ENCODE data around the gene GAL3ST1.

The GAL3ST1 gene

DNA sequence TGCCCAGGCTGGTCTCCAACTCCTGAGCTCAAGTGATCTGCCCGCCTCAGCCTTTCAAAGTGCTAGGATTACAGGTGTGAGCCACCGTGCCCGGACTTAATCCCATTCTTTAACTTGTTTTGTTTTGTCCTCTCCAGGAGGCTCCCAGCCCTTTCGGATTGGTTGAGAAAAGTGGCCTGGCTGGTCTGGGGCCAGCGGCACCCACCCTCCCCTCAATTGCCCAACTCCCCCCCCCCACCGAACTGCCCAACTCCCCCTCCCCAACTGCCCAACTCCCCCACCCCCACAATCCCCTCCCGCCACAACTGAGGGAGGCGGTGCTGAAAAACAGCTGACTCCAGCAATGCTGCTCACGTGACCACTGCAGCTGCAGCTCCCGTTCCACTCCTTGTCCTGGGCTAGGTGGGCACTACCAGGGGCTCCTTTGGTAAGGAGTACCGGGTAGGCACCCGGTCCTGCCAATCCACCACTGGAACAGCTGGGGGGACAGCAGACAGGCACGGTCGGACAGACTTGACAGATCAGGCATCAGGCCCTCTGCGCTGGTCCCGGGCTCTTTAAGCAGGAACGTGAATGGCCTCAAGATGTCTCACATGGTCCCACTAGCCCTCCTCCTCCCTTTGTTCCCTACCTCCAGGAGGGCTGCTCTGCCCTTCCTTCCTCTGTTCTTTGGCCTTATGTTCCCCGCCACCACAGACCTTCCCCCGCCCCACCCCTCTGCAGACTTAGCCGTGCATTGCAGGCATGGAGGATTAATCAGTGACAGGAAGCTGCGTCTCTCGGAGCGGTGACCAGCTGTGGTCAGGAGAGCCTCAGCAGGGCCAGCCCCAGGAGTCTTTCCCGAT is 32.2 kb upstream of the GAL3ST1 start, which contains the start of gene TCN2:
Gene TCN2 (plus strand): TSS at position 720 of the 845 bp plus-strand sequence. CDS start 158 bp downstream, outside the sequence.
- H3K79me2 ChIP-seq (ENCODE audit: control insufficient read depth, insufficient read depth, low read length, poor library complexity): peaks cover 2% of the 10 kb centered on the region
- H4K91ac ChIP-seq (ENCODE audit: low read depth, low read length): peak within 1 kb of the TSS; percentile 91
- peak within 1 kb of the TSS; percentile 79 for H2BK120ac ChIP-seq (ENCODE audit: insufficient read depth, low read length, poor library complexity)
- peaks cover 9 to 13% of the 10 kb centered on the region in 2 experiments for H3K4me1 ChIP-seq (ENCODE audit: control insufficient read depth in 1 of 2, insufficient read depth in 2 of 2, low read length in 2 of 2)
- peak within 1 kb of the TSS; percentile 78 for H3K4ac ChIP-seq (ENCODE audit: low read depth, low read length)
- peak within 1 kb of the TSS; percentile 95 for H4K8ac ChIP-seq (ENCODE audit: low read depth, low read length)
- H3K4me3 ChIP-seq (ENCODE audit: low read depth, low read length): peak within 1 kb of the TSS; percentile 72
- H3K18ac ChIP-seq (ENCODE audit: low read length): peak within 1 kb of the TSS; percentile 89
- H3K14ac ChIP-seq (ENCODE audit: low read length): peak within 1 kb of the TSS; percentile 85
- H3K23ac ChIP-seq (ENCODE audit: low read length): no peak within 1 kb of the TSS
- peak in 1 of 2 donors; percentile 40 for DNase-seq
- no peaks in the 10 kb centered on the region for H3K27me3 ChIP-seq (ENCODE audit: insufficient read depth, low read length)
- no CpG with 5 or more reads among the region's 24 CpGs for WGBS (ENCODE audit: extremely low coverage, insufficient coverage, insufficient read length)
- peak within 1 kb of the TSS; percentile 99 for H2AFZ ChIP-seq (ENCODE audit: insufficient read depth, low read length, poor library complexity)
- H4K12ac ChIP-seq (ENCODE audit: low read depth, low read length): peak within 1 kb of the TSS; percentile 75
- H3K4me2 ChIP-seq (ENCODE audit: low read length): peak within 1 kb of the TSS; percentile 98
- H2AK5ac ChIP-seq (ENCODE audit: low read length): no peak within 1 kb of the TSS
- peak within 1 kb of the TSS; percentile 54 for H2BK5ac ChIP-seq (ENCODE audit: low read depth, low read length, poor library complexity)
- H3K79me1 ChIP-seq (ENCODE audit: low read length): peaks cover 7% of the 10 kb centered on the region
- peak within 1 kb of the TSS; percentile 46 for H2BK12ac ChIP-seq (ENCODE audit: low read length)
- peak within 1 kb of the TSS; percentile 66 for H3K27ac ChIP-seq (ENCODE audit: low read depth, low read length)
- H3K9ac ChIP-seq (ENCODE audit: low read length): peak within 1 kb of the TSS; percentile 82
- no peaks in the 10 kb centered on the region for H3K9me3 ChIP-seq (ENCODE audit: insufficient read depth, low read depth, low read length)
- H3K36me3 ChIP-seq (ENCODE audit: control insufficient read depth in 1 of 2, insufficient read depth in 2 of 2, low read length in 2 of 2): no peaks in the 10 kb centered on the region

DNA sequence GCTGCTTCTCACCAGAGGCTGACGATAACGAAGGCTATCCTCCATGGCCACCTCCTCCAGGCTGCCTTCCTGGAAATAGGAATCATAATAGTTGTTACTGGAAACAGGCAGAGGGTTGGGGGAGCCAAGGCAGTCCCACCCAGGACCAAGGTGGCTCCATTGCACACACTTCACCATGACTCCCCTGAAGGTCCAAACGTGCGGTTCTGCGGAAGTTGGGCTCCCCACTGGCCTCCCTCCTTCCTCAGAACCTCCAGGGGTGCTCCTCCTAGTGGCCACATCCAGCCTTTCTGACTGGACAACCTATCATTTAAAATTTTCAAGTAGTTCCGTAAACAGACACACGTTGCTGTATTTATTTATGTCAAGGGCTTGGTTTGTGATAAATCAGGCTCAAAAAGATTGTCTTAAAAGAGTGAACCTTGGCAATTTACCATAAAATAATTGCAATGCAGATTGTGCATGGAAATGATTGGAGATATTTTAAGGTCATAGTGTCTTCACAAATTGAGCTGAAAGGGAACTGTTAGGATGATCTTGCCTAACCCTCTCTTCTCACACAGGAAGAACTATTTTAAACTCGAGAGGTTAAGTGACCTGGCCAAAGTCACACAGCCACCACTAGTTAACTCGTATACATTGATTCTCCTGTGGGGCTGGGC is 31.1 kb upstream of the GAL3ST1 start:
- no CpG with 5 or more reads among the region's 9 CpGs for WGBS (ENCODE audit: extremely low coverage, insufficient coverage, insufficient read length)
- Histone ChIP-seq H2BK120ac (ENCODE audit: insufficient read depth, low read length, poor library complexity) (no peak overlapping the region), H3K4me3 (ENCODE audit: low read depth, low read length) (no peak overlapping the region), H2BK12ac (ENCODE audit: low read length) (no peak overlapping the region), H3K4me2 (ENCODE audit: low read length) (peak overlapping the region; percentile 62), H3K9ac (ENCODE audit: low read length) (no peak overlapping the region), H2BK5ac (ENCODE audit: low read depth, low read length, poor library complexity) (no peak overlapping the region), H3K36me3 (ENCODE audit: control insufficient read depth in 1 of 2, insufficient read depth in 2 of 2, low read length in 2 of 2) (no peaks in the 10 kb centered on the region), H4K91ac (ENCODE audit: low read depth, low read length) (no peak overlapping the region), H3K14ac (ENCODE audit: low read length) (no peak overlapping the region), H3K9me3 (ENCODE audit: insufficient read depth, low read depth, low read length) (no peaks in the 10 kb centered on the region), H4K12ac (ENCODE audit: low read depth, low read length) (no peak overlapping the region), H3K27me3 (ENCODE audit: insufficient read depth, low read length) (no peaks in the 10 kb centered on the region), H2AFZ (ENCODE audit: insufficient read depth, low read length, poor library complexity) (peak overlapping the region; percentile 60), H2AK5ac (ENCODE audit: low read length) (no peak overlapping the region), H3K23ac (ENCODE audit: low read length) (no peak overlapping the region), H3K79me1 (ENCODE audit: low read length) (peaks cover 7% of the 10 kb centered on the region), H3K27ac (ENCODE audit: low read depth, low read length) (no peak overlapping the region), H3K4me1 (ENCODE audit: control insufficient read depth in 1 of 2, insufficient read depth in 2 of 2, low read length in 2 of 2) (peaks cover 9 to 13% of the 10 kb centered on the region in 2 experiments), H3K18ac (ENCODE audit: low read length) (no peak overlapping the region), H4K8ac (ENCODE audit: low read depth, low read length) (peak overlapping the region; percentile 82), H3K4ac (ENCODE audit: low read depth, low read length) (no peak overlapping the region), H3K79me2 (ENCODE audit: control insufficient read depth, insufficient read depth, low read length, poor library complexity) (peaks cover 2% of the 10 kb centered on the region)
- DNase-seq: peak in 1 of 2 donors; percentile 62

DNA sequence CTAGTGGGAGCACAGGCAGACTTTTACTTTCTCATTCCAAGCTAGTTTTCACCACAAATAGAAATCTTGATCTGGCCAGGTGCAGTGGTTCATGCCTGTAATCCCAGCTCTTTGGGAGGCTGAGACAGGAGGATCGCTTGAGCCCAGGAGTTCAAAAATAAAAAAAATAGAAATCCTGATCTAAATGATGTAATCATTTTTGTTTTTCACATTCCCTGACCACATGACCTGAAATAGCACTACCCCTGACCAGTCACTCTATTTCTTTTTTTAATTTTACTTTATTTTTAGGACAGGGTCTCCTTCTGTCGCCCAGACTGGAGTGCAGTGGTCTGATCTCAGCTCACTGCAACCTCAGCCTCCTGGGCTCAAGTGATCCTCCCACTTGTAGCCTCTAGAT is 30.3 kb upstream of the GAL3ST1 start:
- no peak overlapping the region for H3K4ac ChIP-seq (ENCODE audit: low read depth, low read length)
- H3K14ac ChIP-seq (ENCODE audit: low read length): no peak overlapping the region
- no peak overlapping the region for H4K12ac ChIP-seq (ENCODE audit: low read depth, low read length)
- H3K4me1 ChIP-seq (ENCODE audit: control insufficient read depth in 1 of 2, insufficient read depth in 2 of 2, low read length in 2 of 2): peaks cover 9 to 11% of the 10 kb centered on the region in 2 experiments
- no peak overlapping the region for H3K23ac ChIP-seq (ENCODE audit: low read length)
- H3K36me3 ChIP-seq (ENCODE audit: control insufficient read depth in 1 of 2, insufficient read depth in 2 of 2, low read length in 2 of 2): no peaks in the 10 kb centered on the region
- peaks cover 7% of the 10 kb centered on the region for H3K79me1 ChIP-seq (ENCODE audit: low read length)
- peaks cover 2% of the 10 kb centered on the region for H3K79me2 ChIP-seq (ENCODE audit: control insufficient read depth, insufficient read depth, low read length, poor library complexity)
- no peak overlapping the region for H4K91ac ChIP-seq (ENCODE audit: low read depth, low read length)
- H2BK120ac ChIP-seq (ENCODE audit: insufficient read depth, low read length, poor library complexity): no peak overlapping the region
- no peak for DNase-seq
- no peak overlapping the region for H3K4me3 ChIP-seq (ENCODE audit: low read depth, low read length)
- no CpG with 5 or more reads among the region's 2 CpGs for WGBS (ENCODE audit: extremely low coverage, insufficient coverage, insufficient read length)
- no peaks in the 10 kb centered on the region for H3K9me3 ChIP-seq (ENCODE audit: insufficient read depth, low read depth, low read length)
- H3K27ac ChIP-seq (ENCODE audit: low read depth, low read length): no peak overlapping the region
- H3K27me3 ChIP-seq (ENCODE audit: insufficient read depth, low read length): no peaks in the 10 kb centered on the region
- no peak overlapping the region for H2AK5ac ChIP-seq (ENCODE audit: low read length)
- H3K4me2 ChIP-seq (ENCODE audit: low read length): no peak overlapping the region
- H2AFZ ChIP-seq (ENCODE audit: insufficient read depth, low read length, poor library complexity): no peak overlapping the region
- H3K18ac ChIP-seq (ENCODE audit: low read length): no peak overlapping the region
- no peak overlapping the region for H4K8ac ChIP-seq (ENCODE audit: low read depth, low read length)
- no peak overlapping the region for H3K9ac ChIP-seq (ENCODE audit: low read length)
- no peak overlapping the region for H2BK12ac ChIP-seq (ENCODE audit: low read length)
- no peak overlapping the region for H2BK5ac ChIP-seq (ENCODE audit: low read depth, low read length, poor library complexity)

DNA sequence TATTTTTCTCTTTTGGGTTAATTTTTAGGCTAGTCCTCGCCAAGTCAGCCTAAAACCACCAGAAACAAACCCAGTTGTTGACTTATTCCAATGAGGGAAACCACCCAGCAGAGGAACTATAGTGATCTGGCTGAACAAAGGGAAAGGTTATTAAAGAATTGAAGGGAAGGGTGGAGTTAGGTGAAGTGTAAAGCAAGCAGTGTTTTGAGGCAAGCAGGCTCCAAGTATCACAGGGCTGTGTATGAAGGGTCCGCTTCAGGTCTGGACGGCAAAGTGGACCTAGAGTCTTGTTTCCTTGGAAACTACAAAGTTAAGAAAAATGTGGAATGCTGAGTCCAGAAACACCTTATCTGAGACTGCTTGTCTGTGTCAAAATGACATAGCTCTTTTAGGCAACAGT is 29.3 kb upstream of the GAL3ST1 start:
- H2AFZ ChIP-seq (ENCODE audit: insufficient read depth, low read length, poor library complexity): no peak overlapping the region
- no peak overlapping the region for H3K14ac ChIP-seq (ENCODE audit: low read length)
- H4K8ac ChIP-seq (ENCODE audit: low read depth, low read length): no peak overlapping the region
- no peak overlapping the region for H3K9ac ChIP-seq (ENCODE audit: low read length)
- H3K79me1 ChIP-seq (ENCODE audit: low read length): peaks cover 5% of the 10 kb centered on the region
- H4K12ac ChIP-seq (ENCODE audit: low read depth, low read length): no peak overlapping the region
- H3K4me1 ChIP-seq (ENCODE audit: control insufficient read depth in 1 of 2, insufficient read depth in 2 of 2, low read length in 2 of 2): peaks cover 5% of the 10 kb centered on the region in 2 experiments
- H2BK12ac ChIP-seq (ENCODE audit: low read length): no peak overlapping the region
- no peak overlapping the region for H3K4me2 ChIP-seq (ENCODE audit: low read length)
- no peaks in the 10 kb centered on the region for H3K9me3 ChIP-seq (ENCODE audit: insufficient read depth, low read depth, low read length)
- no peak overlapping the region for H3K4ac ChIP-seq (ENCODE audit: low read depth, low read length)
- DNase-seq: no peak
- H2BK5ac ChIP-seq (ENCODE audit: low read depth, low read length, poor library complexity): no peak overlapping the region
- no peaks in the 10 kb centered on the region for H3K36me3 ChIP-seq (ENCODE audit: control insufficient read depth in 1 of 2, insufficient read depth in 2 of 2, low read length in 2 of 2)
- no peak overlapping the region for H3K27ac ChIP-seq (ENCODE audit: low read depth, low read length)
- WGBS (ENCODE audit: extremely low coverage, insufficient coverage, insufficient read length): no CpG with 5 or more reads among the region's 3 CpGs
- no peak overlapping the region for H2BK120ac ChIP-seq (ENCODE audit: insufficient read depth, low read length, poor library complexity)
- no peaks in the 10 kb centered on the region for H3K27me3 ChIP-seq (ENCODE audit: insufficient read depth, low read length)
- H2AK5ac ChIP-seq (ENCODE audit: low read length): no peak overlapping the region
- no peak overlapping the region for H4K91ac ChIP-seq (ENCODE audit: low read depth, low read length)
- peaks cover 2% of the 10 kb centered on the region for H3K79me2 ChIP-seq (ENCODE audit: control insufficient read depth, insufficient read depth, low read length, poor library complexity)
- H3K4me3 ChIP-seq (ENCODE audit: low read depth, low read length): no peak overlapping the region
- H3K18ac ChIP-seq (ENCODE audit: low read length): no peak overlapping the region
- H3K23ac ChIP-seq (ENCODE audit: low read length): no peak overlapping the region
